Esophagus mucosa (tissue), 1 donor: Measurements from ENCODE around the gene CRYBA1. TPM values are rescaled to one million over a fixed set of nuclear protein-coding genes. Genes with fewer than 3 reads are reported as not detected.
"Not testable (repeated sequence)": the region's sequence is repeated elsewhere in the genome, so short reads cannot be mapped to it uniquely, and the experiment has no call there.

Source experiments
- ATAC-seq: fragments of 200-7000 bp; cut with Tn5 transposase; one replicate; pipeline ENCODE4 v1.9.1; 2020
- total RNA-seq: library from RNA; stranded (reverse); gene quantifications from one replicate; pipeline ENCODE4 v1.2.4, GENCODE V29; 2023
- donor health status: DM: yes; HTN: yes; CAD: no.

The CRYBA1 gene
- total RNA-seq, 1 donor from 2014 or later: not detected

GRCh38 chr17:29238133-29238850 is 8.4 kb upstream of the CRYBA1 start:
- no peak for ATAC-seq

DNA sequence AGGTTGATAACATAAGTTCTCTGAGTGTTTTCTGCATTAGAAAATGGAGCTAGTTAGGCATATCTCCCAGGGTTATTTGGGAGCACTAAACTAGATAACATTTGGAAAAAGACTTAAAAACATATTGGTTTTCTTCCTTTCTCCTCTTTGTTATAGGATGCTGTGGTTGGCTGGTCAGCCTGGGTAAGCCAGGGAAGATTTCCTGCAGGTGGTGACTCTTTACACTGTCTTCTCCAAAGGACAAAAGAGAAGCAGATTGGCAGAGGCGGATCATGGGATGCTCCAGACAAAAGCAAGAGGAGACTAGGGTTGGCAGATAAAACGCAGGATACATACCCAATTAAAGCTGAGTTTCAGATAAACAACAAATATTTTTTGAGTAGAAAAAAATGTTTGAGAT is 6.2 kb upstream of the CRYBA1 start:
- no peak for ATAC-seq

DNA sequence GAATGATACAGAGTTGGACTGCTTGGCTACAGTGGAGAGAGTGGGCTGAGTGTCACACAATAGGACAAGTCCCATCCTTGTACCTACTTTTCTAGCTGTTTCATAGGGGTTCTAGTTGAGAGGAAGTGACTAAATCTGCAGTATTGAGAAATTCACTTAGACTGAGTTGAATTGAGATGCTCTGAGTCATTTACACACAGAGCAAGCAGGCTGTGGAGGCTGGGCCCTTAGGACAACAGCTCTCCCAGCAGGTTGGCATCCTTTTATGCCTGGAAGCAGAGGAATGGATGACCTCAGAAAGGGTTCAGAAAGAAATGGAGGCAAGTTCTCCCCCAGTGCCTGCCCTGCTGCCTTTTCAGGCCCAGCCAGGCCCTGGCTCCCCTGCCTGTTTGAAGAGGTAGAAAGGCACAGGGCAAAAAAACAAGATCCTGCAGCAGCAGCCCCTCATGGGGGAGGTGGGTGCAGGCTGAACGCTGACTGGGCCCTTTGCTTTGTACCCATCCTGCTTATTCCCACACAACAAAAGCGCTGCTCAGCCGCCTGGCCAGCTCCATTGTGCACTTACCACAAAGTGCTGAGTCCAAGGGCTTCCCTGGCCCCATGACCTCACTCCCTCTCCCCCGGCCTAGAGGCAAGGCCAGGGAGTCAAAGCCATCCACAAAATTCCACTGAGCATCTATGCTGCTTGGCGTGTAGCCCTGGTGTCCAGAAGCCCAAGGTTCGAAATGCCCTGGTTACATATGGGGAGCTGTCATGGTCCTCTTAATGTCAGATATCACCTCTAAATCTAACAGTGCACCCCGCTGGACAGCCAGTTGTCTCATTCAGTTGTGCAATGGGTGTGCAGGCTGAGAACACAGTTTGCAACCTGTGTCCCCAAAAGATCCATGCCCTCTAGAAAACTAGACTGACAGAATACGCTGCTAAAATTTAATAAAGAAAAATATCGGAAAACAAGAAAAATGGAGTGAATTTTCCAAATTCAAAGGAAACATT is 5.4 kb upstream of the CRYBA1 start:
- peak; percentile 96 for ATAC-seq

GRCh38 chr17:29242051-29242450 is 4.6 kb upstream of the CRYBA1 start:
- no peak for ATAC-seq

GRCh38 chr17:29242790-29243189 is 3.9 kb upstream of the CRYBA1 start:
- no peak for ATAC-seq

DNA sequence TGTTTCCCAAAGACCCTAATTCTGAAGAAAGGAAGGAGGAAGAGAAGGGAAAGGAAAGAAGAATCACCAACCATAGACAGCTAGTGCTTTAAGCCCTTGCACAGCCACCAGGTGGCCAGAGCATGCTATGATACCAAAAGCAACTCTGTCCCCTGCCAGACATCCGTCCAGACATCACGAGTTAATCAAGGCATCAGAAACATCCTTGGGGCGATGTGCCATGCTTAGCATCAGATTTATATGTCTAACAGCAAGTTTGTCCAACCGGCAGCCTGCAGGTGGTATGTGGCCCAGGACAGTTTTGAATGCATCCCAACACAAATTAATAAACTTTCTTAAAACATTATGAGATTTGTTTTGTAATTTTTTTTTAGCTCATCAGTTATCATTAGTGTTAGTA is 2.9 kb upstream of the CRYBA1 start:
- no peak for ATAC-seq

DNA sequence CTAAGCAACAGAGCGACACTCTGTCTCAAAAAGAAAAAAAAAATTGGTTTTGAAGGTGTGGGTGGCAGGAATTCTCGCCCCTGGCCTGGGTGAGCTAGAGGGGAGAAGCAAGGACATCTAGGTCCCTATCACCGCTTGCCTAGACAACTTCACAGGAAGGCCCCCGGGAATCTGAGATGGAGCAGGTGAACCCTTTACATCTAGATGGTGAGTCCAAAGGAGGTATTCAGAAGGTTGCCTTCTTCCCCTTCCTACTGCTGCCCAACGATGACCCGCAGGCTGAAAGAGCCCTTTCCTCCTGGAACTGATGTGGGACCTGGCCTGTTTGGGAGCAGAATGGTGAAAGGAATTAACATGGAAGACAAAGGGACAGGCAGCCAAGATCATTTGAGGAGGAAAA is 1.3 kb upstream of the CRYBA1 start:
- ATAC-seq: no peak

DNA sequence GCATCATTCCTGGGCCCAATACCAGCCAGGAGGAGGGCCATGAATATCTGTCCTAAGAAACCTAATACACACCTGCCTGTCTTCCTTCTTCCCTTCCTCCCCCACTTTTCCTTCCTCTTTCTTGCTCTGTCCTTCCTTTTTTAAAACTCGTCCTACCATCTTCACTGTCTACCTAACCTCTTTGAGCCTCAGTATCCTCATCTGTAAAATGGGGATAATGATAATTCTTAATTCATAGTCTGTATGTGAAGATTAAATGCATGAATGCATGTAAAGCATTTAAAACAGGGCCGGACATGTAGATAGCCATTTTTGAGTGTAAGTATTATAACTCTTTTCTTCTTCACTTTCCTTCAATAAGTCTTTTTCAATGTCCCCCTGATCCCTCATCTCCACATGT is 560 bp downstream of the CRYBA1 start:
- no peak for ATAC-seq

DNA sequence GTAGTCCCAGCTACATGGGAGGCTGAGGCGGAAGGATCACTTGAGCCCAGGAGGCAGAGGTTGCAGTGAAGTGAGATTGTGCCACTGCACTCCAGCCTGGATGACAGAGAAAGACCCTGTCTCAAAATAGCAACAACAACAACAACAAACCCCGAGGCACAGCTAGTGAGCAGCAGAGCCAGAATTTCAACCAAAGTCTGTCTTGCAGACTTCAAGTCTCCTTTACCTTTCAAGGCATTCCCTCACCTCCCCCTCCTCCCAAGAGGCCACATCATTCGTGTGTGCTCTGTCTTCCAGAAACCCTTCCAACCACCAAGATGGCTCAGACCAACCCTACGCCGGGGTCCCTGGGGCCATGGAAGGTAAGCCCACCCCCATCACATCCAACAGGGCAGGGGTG is 2.2 kb downstream of the CRYBA1 start:
- ATAC-seq: no peak

DNA sequence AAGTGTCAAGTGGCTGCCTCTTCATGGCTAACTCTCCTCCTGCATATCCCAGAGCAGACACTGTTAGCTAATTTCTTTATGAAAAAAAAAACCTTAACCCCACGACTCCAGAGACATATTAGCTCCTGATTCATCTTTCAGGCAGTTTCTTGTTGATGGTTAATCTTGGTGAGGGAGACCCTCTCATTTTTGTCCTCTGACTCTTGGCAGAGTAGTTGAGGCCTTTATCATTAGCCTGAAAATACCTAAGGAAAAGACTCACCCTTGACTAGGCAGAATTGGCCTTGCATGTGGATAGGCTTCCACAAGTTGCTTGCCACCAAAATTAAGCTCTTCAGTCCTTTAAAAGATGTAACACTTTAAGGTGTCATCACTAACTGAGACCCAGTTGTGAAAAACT is 4.0 kb downstream of the CRYBA1 start:
- no peak for ATAC-seq

DNA sequence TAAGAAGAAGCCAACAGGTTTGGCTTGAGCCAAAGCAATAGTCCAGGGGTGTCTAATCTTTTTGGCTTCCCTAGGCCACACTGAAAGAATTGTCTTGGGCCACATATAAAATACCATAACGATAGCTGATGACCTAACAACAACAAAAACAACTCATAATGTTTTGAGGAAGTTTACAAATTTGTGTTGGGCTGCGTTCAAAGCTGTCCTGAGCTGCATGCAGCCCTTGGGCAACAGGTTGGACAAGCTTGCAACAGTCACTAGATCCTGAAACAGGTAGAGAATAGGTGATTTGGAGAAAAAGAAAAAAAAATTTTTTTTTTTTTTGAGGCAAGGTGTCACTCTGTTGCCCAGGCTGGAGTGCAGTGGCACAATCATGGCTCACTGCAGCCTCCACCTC is 4.5 kb downstream of the CRYBA1 start:
- ATAC-seq: peak; percentile 12

DNA sequence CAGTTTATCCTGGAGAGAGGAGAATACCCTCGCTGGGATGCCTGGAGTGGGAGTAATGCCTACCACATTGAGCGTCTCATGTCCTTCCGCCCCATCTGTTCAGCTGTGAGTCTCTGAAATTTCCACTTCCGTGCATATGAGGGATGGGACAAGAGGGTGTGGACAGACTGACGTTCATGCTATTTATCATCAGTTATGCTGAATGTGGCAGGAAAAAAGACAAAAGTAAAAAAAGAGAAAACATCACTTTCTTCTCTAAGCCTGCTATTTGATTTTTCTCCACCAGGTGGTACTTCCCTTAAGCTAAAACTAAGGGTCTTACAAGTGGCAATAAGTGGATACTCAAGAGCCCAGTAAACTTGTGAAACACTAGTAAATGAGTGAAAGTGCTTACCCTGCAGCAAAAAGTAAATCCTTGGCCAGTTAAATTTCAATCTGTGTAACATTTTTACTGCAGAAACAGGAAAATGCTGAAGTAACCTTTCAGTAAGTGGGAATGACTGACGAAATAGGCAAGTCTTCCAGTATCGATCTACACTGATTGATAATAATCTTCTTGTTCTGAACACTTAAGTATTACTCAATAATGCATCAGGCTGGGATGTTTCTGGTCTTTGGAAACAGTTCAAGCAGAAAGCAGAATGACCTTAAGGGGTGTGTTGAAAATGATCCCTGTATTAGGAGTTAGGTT is 5.6 kb downstream of the CRYBA1 start:
- ATAC-seq: peak; percentile 20

- no peak for ATAC-seq
Observed at GRCh38 chr17:29253037-29253436, 6.4 kb downstream of the CRYBA1 start.

GRCh38 chr17:29255926-29256522 is 9.4 kb downstream of the CRYBA1 start:
- no peak for ATAC-seq

DNA sequence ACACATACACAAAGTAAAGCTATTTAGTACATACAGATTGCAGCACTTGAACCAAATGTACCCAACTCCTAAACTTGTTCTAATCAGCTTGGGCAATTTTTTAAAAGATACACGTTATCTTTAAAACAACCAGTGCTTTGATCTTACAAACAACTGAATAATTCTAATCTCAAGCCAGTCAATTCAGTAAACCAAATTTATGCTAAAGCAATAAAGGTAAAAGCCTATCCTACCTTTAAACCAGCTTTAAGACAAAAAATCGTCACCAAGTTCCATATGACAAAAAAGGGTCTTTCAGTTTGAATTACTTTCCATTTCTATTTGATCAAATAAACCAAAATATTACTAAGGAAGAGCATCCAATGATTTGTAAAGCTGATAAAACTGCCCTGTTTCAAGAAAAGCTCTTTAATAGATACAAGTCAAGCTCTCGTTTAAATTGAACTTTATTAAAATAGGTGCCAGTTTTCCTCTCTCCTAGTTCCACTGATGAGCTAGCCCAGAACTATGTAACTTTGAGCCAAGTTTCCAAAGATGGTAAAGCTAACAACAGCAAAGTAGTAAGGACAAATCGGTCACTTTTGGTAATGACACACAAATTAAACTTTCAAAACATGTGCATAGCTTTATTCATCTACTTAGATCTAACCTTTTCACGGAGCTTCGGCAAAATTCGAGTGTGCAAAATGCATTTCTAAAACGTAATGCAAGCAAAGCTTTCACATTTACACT is 10.2 kb downstream of the CRYBA1 start:
- ATAC-seq: no peak

DNA sequence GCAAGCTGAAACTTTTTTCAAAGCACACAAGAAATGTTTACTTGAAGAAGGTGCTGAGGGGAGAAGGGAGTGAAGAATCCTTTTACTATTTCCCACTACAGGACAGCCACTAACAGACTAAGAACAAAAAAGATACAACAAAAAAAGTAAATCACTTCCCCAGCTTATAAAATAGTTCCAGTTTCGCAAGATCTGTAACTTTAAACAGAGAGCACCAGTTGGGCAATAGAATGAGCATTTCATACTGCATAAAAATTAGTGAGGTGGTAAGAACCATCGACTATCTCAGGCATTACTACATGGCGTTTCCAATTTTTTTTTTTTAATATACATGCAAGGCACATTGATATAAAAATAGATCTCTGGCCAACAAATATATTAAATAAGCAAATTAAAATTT is 11.1 kb downstream of the CRYBA1 start:
- no peak for ATAC-seq

DNA sequence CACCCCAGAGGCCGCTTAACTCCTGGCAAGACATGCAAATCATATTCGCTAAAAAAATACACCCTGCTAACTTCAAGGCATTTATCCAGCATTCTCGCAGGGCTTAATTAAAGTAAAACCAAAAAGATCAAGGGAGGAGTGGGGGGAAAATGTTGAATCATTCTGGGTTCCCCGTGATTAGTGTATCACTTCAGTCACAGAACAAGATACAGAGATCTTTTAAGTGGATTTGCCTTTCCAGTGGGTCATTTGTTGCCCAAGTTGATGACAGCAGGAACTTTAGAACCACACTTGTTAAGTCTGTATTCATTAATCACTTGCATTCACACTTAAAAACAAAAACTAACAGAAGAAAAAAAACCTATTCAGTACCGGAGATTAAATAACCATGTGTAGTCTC is 17.3 kb downstream of the CRYBA1 start:
- ATAC-seq: no peak

- not testable (repeated sequence) for ATAC-seq
Observed at GRCh38 chr17:29271980-29272379, 25.3 kb downstream of the CRYBA1 start.

- no peak for ATAC-seq
Observed at GRCh38 chr17:29273924-29274323, 27.3 kb downstream of the CRYBA1 start.

GRCh38 chr17:29278692-29279091 is 32.0 kb downstream of the CRYBA1 start:
- ATAC-seq: no peak

DNA sequence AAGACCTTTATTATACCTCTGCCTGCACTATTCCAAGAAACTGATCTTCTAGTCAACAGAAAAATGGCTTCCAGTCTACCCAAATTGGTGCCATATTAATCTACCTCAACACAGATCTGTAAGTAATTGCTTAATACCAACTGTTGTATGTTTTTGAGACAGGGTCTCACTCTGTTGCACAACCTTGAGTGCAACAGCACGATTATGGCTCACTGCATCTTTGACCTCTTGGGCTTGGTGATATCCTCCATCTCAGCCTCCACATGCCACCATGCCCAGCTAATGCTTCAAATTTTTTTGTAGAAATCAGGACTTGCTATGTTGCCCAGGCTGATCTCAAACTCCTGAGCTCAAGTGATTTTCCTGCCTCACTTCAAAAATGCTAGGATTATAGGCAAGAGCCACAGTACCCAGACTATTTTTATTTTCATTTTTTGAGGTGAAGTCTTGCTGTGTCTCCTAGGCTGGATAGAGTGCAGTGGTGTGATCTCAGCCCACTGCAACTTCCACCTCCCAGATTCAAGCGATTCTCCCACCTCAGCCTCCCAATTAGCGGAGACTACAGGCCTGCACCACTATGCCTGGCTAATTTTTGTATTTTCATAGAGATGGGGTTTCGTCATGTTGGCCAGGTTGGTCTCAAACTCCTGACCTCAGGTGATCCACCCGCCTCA is 32.9 kb downstream of the CRYBA1 start:
- ATAC-seq: no peak
